Renal cortex interstitium (tissue), 11 donors: ENCODE data around the gene LCN9. TPM values are rescaled to one million over a fixed set of nuclear protein-coding genes. Genes with fewer than 3 reads are reported as not detected.

Experiments used
- DNase-seq, 11 donors: peaks; one replicate each; pipeline ENCODE4 v3.0.0-alpha.2; 2013; ENCODE audit warnings: low read depth in 9 of 11, low spot score in 4 of 11; ENCODE audit errors: extremely low read depth in 1 of 11
- polyA plus RNA-seq, 3 donors: library from polyadenylated mRNA; unstranded; fragments of 120-200 nt; gene quantifications; one replicate each; pipeline ENCODE4 v1.2.1, GENCODE V29; 2013; ENCODE audit not compliant: insufficient read length in 3 of 3

LCN9 gene
- polyA plus RNA-seq, 3 donors = not detected

- no peak for DNase-seq
Observed at GRCh38 chr9:135641047-135641446, 22.1 kb upstream of the LCN9 start.

- no peak for DNase-seq
Observed at GRCh38 chr9:135641745-135642144, 21.4 kb upstream of the LCN9 start.

GRCh38 chr9:135644631-135645218 is 18.4 kb upstream of the LCN9 start:
- no peak for DNase-seq

- DNase-seq = no peak
Observed at GRCh38 chr9:135647884-135648283, 15.2 kb upstream of the LCN9 start.

- no peak for DNase-seq
Observed at GRCh38 chr9:135648494-135649410, 14.4 kb upstream of the LCN9 start.

GRCh38 chr9:135649508-135649907 is 13.6 kb upstream of the LCN9 start:
- DNase-seq = no peak

GRCh38 chr9:135650408-135650807 is 12.7 kb upstream of the LCN9 start:
- DNase-seq = no peak

- DNase-seq = no peak
Observed at GRCh38 chr9:135655317-135655716, 7.8 kb upstream of the LCN9 start.

- DNase-seq = no peak
Observed at GRCh38 chr9:135657416-135657815, 5.7 kb upstream of the LCN9 start.

GRCh38 chr9:135659252-135659651 is 3.9 kb upstream of the LCN9 start:
- DNase-seq = no peak

GRCh38 chr9:135660407-135660806 is 2.7 kb upstream of the LCN9 start:
- DNase-seq = no peak

- peak in 1 of 11 donors; percentile 9 for DNase-seq
Observed at GRCh38 chr9:135661816-135662560, 1.1 kb upstream of the LCN9 start.

- DNase-seq = no peak
Observed at GRCh38 chr9:135663451-135663770, 302 bp downstream of the LCN9 start.

- no peak for DNase-seq
Observed at GRCh38 chr9:135663857-135664256, 748 bp downstream of the LCN9 start.

- DNase-seq = no peak
Observed at GRCh38 chr9:135664266-135664665, 1.2 kb downstream of the LCN9 start.

- DNase-seq = no peak
Observed at GRCh38 chr9:135664801-135665794, 2.0 kb downstream of the LCN9 start.

- no peak for DNase-seq
Observed at GRCh38 chr9:135665795-135666189, 2.7 kb downstream of the LCN9 start.

- DNase-seq = no peak
Observed at GRCh38 chr9:135666534-135667462, 3.7 kb downstream of the LCN9 start.
